GM23338 (cell line): Measurements from ENCODE around the gene UNC13D.
"Not testable (repeated sequence)": the region's sequence is repeated elsewhere in the genome, so short reads cannot be mapped to it uniquely, and the experiment has no call there.

Experiments
- CREB1 ChIP-seq: fragments of 250-450 bp; sonication (Bioruptor Pico); IDR thresholded peaks from 2 replicates; pipeline ENCODE4 v1.5.0; 2020; ENCODE audit warnings: low read depth, mild to moderate bottlenecking, moderate library complexity
- EZH2 ChIP-seq: fragments of 200-600 bp; sonication (generic); IDR thresholded peaks from one replicate; pipeline ENCODE4 v1.8.0; 2017; ENCODE audit warnings: antibody characterized with exemption, mild to moderate bottlenecking, low read depth; ENCODE audit not compliant: unreplicated experiment
- EZH2phosphoT487 ChIP-seq: fragments of 200-600 bp; sonication (generic); IDR thresholded peaks from one replicate; pipeline ENCODE4 v1.8.1; 2018; ENCODE audit warnings: antibody characterized with exemption; ENCODE audit not compliant: unreplicated experiment
- JUNB ChIP-seq: IDR thresholded peaks from one replicate; pipeline ENCODE4 v1.6.1; 2016; ENCODE audit warnings: antibody characterized with exemption; ENCODE audit not compliant: unreplicated experiment
- POLR2AphosphoS5 ChIP-seq: IDR thresholded peaks from 2 replicates; pipeline ENCODE4 v1.6.1; 2016; ENCODE audit warnings: antibody characterized with exemption, low read depth
- ZNF114 ChIP-seq: fragments of 250-450 bp; sonication (Bioruptor Pico); IDR thresholded peaks from 2 replicates; pipeline ENCODE4 v1.5.0; 2020; ENCODE audit warnings: mild to moderate bottlenecking, moderate library complexity
- TF ChIP-seq, protein P1 (sequence below), 2 experiments: fragments of 200-600 bp in 1 of 2; sonication (generic) in 1 of 2; conservative IDR thresholded peaks; 2 replicates each; pipeline versions ENCODE4 v1.5.1 to v1.6.1; 2016 to 2017; ENCODE audit warnings: antibody characterized with exemption in 2 of 2, low read depth in 2 of 2, mild to moderate bottlenecking in 2 of 2, moderate library complexity in 1 of 2
- TF ChIP-seq, protein P2 (sequence below): IDR thresholded peaks from one replicate; pipeline ENCODE4 v1.6.1; 2018; ENCODE audit warnings: antibody characterized with exemption; ENCODE audit not compliant: unreplicated experiment
- TF ChIP-seq, protein P3 (sequence below): fragments of 250-450 bp; sonication (Bioruptor Pico); IDR thresholded peaks from 2 replicates; pipeline ENCODE4 v1.5.0; 2020; ENCODE audit warnings: mild to moderate bottlenecking, moderate library complexity

DNA sequence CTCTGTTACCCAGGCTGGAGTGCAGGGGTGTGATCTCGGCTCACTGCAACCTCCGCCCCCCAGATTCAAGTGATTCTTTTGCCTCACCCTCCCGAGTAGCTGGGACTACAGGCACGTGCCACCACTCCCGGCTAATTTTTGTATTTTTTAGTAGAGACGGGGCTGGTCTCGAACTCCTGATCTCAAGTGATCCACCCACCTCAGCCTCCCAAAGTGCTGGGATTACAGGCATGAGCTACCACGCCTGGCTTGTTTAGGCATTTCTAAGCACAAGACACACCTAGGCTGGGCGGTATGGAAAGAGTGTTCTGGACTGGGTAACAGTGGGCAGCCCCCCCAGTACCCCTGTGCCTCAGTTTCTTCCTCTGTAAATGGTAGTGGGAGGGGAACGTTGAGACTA, 26.0 kb upstream of the UNC13D start:
- TF ChIP-seq, protein P1, sequence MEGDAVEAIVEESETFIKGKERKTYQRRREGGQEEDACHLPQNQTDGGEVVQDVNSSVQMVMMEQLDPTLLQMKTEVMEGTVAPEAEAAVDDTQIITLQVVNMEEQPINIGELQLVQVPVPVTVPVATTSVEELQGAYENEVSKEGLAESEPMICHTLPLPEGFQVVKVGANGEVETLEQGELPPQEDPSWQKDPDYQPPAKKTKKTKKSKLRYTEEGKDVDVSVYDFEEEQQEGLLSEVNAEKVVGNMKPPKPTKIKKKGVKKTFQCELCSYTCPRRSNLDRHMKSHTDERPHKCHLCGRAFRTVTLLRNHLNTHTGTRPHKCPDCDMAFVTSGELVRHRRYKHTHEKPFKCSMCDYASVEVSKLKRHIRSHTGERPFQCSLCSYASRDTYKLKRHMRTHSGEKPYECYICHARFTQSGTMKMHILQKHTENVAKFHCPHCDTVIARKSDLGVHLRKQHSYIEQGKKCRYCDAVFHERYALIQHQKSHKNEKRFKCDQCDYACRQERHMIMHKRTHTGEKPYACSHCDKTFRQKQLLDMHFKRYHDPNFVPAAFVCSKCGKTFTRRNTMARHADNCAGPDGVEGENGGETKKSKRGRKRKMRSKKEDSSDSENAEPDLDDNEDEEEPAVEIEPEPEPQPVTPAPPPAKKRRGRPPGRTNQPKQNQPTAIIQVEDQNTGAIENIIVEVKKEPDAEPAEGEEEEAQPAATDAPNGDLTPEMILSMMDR (conservative IDR thresholded peaks at IDR 0.05; ENCODE audit: low read depth in 2 of 2): not testable (repeated sequence)
- TF ChIP-seq EZH2; EZH2phosphoT487; POLR2AphosphoS5; ZNF114 (CRISPR knock-in tag); CREB1 (CRISPR knock-in tag); JUNB: not testable (repeated sequence)
- TF ChIP-seq, protein P2, sequence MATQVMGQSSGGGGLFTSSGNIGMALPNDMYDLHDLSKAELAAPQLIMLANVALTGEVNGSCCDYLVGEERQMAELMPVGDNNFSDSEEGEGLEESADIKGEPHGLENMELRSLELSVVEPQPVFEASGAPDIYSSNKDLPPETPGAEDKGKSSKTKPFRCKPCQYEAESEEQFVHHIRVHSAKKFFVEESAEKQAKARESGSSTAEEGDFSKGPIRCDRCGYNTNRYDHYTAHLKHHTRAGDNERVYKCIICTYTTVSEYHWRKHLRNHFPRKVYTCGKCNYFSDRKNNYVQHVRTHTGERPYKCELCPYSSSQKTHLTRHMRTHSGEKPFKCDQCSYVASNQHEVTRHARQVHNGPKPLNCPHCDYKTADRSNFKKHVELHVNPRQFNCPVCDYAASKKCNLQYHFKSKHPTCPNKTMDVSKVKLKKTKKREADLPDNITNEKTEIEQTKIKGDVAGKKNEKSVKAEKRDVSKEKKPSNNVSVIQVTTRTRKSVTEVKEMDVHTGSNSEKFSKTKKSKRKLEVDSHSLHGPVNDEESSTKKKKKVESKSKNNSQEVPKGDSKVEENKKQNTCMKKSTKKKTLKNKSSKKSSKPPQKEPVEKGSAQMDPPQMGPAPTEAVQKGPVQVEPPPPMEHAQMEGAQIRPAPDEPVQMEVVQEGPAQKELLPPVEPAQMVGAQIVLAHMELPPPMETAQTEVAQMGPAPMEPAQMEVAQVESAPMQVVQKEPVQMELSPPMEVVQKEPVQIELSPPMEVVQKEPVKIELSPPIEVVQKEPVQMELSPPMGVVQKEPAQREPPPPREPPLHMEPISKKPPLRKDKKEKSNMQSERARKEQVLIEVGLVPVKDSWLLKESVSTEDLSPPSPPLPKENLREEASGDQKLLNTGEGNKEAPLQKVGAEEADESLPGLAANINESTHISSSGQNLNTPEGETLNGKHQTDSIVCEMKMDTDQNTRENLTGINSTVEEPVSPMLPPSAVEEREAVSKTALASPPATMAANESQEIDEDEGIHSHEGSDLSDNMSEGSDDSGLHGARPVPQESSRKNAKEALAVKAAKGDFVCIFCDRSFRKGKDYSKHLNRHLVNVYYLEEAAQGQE: not testable (repeated sequence)
- TF ChIP-seq, protein P3, sequence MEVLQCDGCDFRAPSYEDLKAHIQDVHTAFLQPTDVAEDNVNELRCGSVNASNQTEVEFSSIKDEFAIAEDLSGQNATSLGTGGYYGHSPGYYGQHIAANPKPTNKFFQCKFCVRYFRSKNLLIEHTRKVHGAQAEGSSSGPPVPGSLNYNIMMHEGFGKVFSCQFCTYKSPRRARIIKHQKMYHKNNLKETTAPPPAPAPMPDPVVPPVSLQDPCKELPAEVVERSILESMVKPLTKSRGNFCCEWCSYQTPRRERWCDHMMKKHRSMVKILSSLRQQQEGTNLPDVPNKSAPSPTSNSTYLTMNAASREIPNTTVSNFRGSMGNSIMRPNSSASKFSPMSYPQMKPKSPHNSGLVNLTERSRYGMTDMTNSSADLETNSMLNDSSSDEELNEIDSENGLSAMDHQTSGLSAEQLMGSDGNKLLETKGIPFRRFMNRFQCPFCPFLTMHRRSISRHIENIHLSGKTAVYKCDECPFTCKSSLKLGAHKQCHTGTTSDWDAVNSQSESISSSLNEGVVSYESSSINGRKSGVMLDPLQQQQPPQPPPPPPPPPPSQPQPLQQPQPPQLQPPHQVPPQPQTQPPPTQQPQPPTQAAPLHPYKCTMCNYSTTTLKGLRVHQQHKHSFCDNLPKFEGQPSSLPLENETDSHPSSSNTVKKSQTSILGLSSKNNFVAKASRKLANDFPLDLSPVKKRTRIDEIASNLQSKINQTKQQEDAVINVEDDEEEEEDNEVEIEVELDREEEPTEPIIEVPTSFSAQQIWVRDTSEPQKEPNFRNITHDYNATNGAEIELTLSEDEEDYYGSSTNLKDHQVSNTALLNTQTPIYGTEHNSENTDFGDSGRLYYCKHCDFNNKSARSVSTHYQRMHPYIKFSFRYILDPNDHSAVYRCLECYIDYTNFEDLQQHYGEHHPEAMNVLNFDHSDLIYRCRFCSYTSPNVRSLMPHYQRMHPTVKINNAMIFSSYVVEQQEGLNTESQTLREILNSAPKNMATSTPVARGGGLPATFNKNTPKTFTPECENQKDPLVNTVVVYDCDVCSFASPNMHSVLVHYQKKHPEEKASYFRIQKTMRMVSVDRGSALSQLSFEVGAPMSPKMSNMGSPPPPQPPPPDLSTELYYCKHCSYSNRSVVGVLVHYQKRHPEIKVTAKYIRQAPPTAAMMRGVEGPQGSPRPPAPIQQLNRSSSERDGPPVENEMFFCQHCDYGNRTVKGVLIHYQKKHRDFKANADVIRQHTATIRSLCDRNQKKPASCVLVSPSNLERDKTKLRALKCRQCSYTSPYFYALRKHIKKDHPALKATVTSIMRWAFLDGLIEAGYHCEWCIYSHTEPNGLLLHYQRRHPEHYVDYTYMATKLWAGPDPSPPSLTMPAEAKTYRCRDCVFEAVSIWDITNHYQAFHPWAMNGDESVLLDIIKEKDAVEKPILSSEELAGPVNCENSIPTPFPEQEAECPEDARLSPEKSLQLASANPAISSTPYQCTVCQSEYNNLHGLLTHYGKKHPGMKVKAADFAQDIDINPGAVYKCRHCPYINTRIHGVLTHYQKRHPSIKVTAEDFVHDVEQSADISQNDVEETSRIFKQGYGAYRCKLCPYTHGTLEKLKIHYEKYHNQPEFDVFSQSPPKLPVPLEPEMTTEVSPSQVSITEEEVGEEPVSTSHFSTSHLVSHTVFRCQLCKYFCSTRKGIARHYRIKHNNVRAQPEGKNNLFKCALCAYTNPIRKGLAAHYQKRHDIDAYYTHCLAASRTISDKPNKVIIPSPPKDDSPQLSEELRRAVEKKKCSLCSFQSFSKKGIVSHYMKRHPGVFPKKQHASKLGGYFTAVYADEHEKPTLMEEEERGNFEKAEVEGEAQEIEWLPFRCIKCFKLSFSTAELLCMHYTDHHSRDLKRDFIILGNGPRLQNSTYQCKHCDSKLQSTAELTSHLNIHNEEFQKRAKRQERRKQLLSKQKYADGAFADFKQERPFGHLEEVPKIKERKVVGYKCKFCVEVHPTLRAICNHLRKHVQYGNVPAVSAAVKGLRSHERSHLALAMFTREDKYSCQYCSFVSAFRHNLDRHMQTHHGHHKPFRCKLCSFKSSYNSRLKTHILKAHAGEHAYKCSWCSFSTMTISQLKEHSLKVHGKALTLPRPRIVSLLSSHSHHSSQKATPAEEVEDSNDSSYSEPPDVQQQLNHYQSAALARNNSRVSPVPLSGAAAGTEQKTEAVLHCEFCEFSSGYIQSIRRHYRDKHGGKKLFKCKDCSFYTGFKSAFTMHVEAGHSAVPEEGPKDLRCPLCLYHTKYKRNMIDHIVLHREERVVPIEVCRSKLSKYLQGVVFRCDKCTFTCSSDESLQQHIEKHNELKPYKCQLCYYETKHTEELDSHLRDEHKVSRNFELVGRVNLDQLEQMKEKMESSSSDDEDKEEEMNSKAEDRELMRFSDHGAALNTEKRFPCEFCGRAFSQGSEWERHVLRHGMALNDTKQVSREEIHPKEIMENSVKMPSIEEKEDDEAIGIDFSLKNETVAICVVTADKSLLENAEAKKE (CRISPR knock-in tag): not testable (repeated sequence)
